A549 (cell line): ENCODE results near the gene SLC8A2. TPM values are rescaled to one million over a fixed set of nuclear protein-coding genes. Genes with fewer than 3 reads are reported as not detected.

Source experiments
- ATAC-seq, 2 experiments: fragments of 200-7000 bp in 1 of 2; fragments of >200 bp in 1 of 2; cut with Nextera tagmentation in 1 of 2; cut with Tn5 transposase in 1 of 2; 3 replicates each; pipeline versions ENCODE4 v1.8.0 to v1.9.1; 2018 to 2020; ENCODE audit warnings: mild to moderate bottlenecking in 1 of 2, moderate library complexity in 1 of 2
- CTCF ChIA-PET: fragments of 300-600 bp; sonication (Branson Sonifier 250); formaldehyde crosslinking; extraction: SDS; loops from one replicate; lab custom pipeline; 2021; ENCODE audit warnings: antibody characterized with exemption, inconsistent platforms; lab: Yijun Ruan, JAX
- POLR2A ChIA-PET: fragments of 350-600 bp; formaldehyde crosslinking; extraction: SDS; loops from one replicate; lab custom pipeline; 2021; ENCODE audit warnings: antibody characterized with exemption, inconsistent platforms; lab: Yijun Ruan, JAX
- DNase-seq, 2 experiments: peaks; one replicate each; pipeline versions ENCODE4 v3.0.0 to v3.0.0-alpha.2; 2011 to 2016; ENCODE audit warnings: low read depth in 1 of 2, low spot score in 1 of 2
- FAIRE-seq: peaks from 2 replicates; lab custom pipeline; 2011; peaks lifted over from hg19 to GRCh38; lab: Jason Lieb, UNC
- H3K27ac ChIP-seq, 2 experiments: fragments of >200 bp; sonication (Bioruptor Twin); formaldehyde crosslinking; 3 replicates each; pipeline ENCODE4 v1.5.1; 2016 to 2017
- H3K4me1 ChIP-seq: fragments of >200 bp; sonication (Bioruptor Twin); formaldehyde crosslinking; 3 replicates; pipeline ENCODE4 v1.6.1; 2016
- H3K4me2 ChIP-seq: fragments of >200 bp; sonication (Bioruptor Twin); formaldehyde crosslinking; 3 replicates; pipeline ENCODE4 v1.6.1; 2016
- H3K4me3 ChIP-seq: fragments of >200 bp; sonication (Bioruptor Twin); formaldehyde crosslinking; 3 replicates; pipeline ENCODE4 v1.5.1; 2016
- H3K9me3 ChIP-seq: fragments of >200 bp; sonication (Bioruptor Twin); formaldehyde crosslinking; 3 replicates; pipeline ENCODE4 v1.6.1; 2016
- CBX2 ChIP-seq: fragments of 200-600 bp; sonication (generic); IDR thresholded peaks from 2 replicates; pipeline ENCODE4 v1.6.1; 2016; ENCODE audit warnings: low read depth, mild to moderate bottlenecking, borderline replicate concordance
- CEBPB ChIP-seq, 2 experiments: fragments of >200 bp in 1 of 2; sonication (Bioruptor Twin) in 1 of 2; formaldehyde crosslinking in 1 of 2; IDR thresholded peaks; 2 replicates each; pipeline ENCODE4 v1.6.1; 2012 to 2016
- HEYL ChIP-seq: fragments of 250-450 bp; sonication (Bioruptor Pico); IDR thresholded peaks from 2 replicates; pipeline ENCODE4 v1.8.0; 2021; ENCODE audit warnings: mild to moderate bottlenecking, moderate library complexity
- HOXB5 ChIP-seq: fragments of 250-450 bp; sonication (Bioruptor Pico); IDR thresholded peaks from 2 replicates; pipeline ENCODE4 v1.5.0; 2020; ENCODE audit warnings: mild to moderate bottlenecking, moderate library complexity
- JUN ChIP-seq, 2 experiments: fragments of >200 bp; sonication (Bioruptor Twin); formaldehyde crosslinking; IDR thresholded peaks; 2 replicates in 1 of 2; 3 replicates in 1 of 2; pipeline ENCODE4 v1.6.1; 2016 to 2017
- KDM5A ChIP-seq: fragments of 200-600 bp; sonication (generic); IDR thresholded peaks from 2 replicates; pipeline ENCODE4 v1.6.1; 2016; ENCODE audit warnings: antibody characterized with exemption, mild to moderate bottlenecking
- MYC ChIP-seq: IDR thresholded peaks from 2 replicates; pipeline ENCODE4 v1.6.1; 2012; ENCODE audit warnings: mild to moderate bottlenecking, inconsistent platforms, low read length, improper control_type of control experiment, borderline replicate concordance
- NR3C1 ChIP-seq: fragments of >200 bp; sonication (Bioruptor Twin); formaldehyde crosslinking; IDR thresholded peaks from 3 replicates; pipeline ENCODE4 v1.6.1; 2017
- RAD21 ChIP-seq, 2 experiments: fragments of >200 bp in 1 of 2; sonication (Bioruptor Twin) in 1 of 2; formaldehyde crosslinking in 1 of 2; IDR thresholded peaks in 1 of 2; conservative IDR thresholded peaks in 1 of 2; 2 replicates in 1 of 2; 3 replicates in 1 of 2; pipeline ENCODE4 v1.6.1; 2012 to 2018; ENCODE audit warnings: inconsistent platforms in 1 of 2
- RARB ChIP-seq: fragments of 250-450 bp; sonication (Bioruptor Pico); IDR thresholded peaks from 2 replicates; pipeline ENCODE4 v1.8.0; 2021; ENCODE audit warnings: mild to moderate bottlenecking, moderate library complexity
- TP53 ChIP-seq: fragments of 250-450 bp; sonication (Bioruptor Pico); IDR thresholded peaks from 2 replicates; pipeline ENCODE4 v1.5.0; 2021; ENCODE audit warnings: mild to moderate bottlenecking, moderate library complexity
- ZC3H11A ChIP-seq: fragments of 450-650 bp; IDR thresholded peaks from 2 replicates; pipeline ENCODE4 v1.6.1; 2014; ENCODE audit warnings: antibody characterized with exemption, mild to moderate bottlenecking
- WGBS: methylation state at CpG from one replicate; pipeline ENCODE4 v1.1.6; 2017; ENCODE audit errors: missing lambda C conversion rate; 5-methylcytosine and 5-hydroxymethylcytosine counted together
- polyA plus RNA-seq, 4 experiments: library from polyadenylated mRNA; depleted of rRNA in 3 of 4; stranded (reverse); fragments of >200 nt; fragmentation: RNase III in 1 of 4; extraction: RNeasy Plus Mini Kit Qiagen cat#74134 plus additional on column Dnase treatment in 1 of 4; gene quantifications; 2 replicates in 3 of 4; 3 replicates in 1 of 4; pipeline ENCODE4 v1.2.3, GENCODE V29; 2011 to 2017
- TF ChIP-seq, protein P1 (sequence below): fragments of >200 bp; sonication (Bioruptor Twin); formaldehyde crosslinking; IDR thresholded peaks from 3 replicates; pipeline ENCODE4 v1.5.1; 2016
- TF ChIP-seq, protein P2 (sequence below): fragments of 450-650 bp; IDR thresholded peaks from 2 replicates; pipeline ENCODE4 v1.6.1; 2014; ENCODE audit warnings: antibody characterized with exemption
- TF ChIP-seq, protein P3 (sequence below): IDR thresholded peaks from 2 replicates; pipeline ENCODE4 v1.6.1; 2012
- TF ChIP-seq, protein P4 (sequence below): fragments of >200 bp; sonication (Bioruptor Twin); formaldehyde crosslinking; IDR thresholded peaks from 2 replicates; pipeline ENCODE4 v1.6.1; 2016
- TF ChIP-seq, protein P5 (sequence below): IDR thresholded peaks from 2 replicates; pipeline ENCODE4 v1.6.1; 2012; ENCODE audit warnings: low read depth, borderline replicate concordance
- TF ChIP-seq, protein P6 (sequence below): fragments of 150-350 bp; IDR thresholded peaks from 2 replicates; pipeline ENCODE4 v1.6.1; 2014; ENCODE audit warnings: low read depth, mild to moderate bottlenecking, low read length

SLC8A2 gene
- polyA plus RNA-seq, 2 of the 4 experiments (the other 2 are of a cell fraction) = 0.15 to 0.35 TPM

DNA sequence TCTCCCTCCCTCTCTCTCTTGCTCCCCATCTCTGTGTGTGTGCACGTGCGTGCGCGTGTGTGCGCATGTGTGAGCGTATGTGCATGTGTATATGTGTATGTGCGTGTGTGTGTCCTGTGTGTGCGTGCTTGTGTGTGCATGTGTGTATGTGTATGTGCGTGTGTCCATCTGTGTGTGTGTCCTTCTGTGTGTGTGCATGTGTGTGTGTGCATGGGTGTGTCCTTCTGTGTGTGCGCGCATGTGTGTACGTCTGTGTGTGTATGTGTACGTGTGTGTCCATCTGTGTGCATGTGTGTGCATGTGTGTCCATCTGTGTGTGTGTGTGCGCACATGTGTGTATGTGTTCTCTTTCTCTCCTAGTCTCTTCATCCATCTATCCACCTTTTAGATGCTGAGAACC, 12.2 kb downstream of the SLC8A2 start:
- TF ChIP-seq CEBPB (IDR thresholded peaks at IDR 0.05) (no peak), JUN (IDR thresholded peaks at IDR 0.05) (no peak)
- TF ChIP-seq, protein P1, sequence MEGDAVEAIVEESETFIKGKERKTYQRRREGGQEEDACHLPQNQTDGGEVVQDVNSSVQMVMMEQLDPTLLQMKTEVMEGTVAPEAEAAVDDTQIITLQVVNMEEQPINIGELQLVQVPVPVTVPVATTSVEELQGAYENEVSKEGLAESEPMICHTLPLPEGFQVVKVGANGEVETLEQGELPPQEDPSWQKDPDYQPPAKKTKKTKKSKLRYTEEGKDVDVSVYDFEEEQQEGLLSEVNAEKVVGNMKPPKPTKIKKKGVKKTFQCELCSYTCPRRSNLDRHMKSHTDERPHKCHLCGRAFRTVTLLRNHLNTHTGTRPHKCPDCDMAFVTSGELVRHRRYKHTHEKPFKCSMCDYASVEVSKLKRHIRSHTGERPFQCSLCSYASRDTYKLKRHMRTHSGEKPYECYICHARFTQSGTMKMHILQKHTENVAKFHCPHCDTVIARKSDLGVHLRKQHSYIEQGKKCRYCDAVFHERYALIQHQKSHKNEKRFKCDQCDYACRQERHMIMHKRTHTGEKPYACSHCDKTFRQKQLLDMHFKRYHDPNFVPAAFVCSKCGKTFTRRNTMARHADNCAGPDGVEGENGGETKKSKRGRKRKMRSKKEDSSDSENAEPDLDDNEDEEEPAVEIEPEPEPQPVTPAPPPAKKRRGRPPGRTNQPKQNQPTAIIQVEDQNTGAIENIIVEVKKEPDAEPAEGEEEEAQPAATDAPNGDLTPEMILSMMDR = no peak
- TF ChIP-seq, protein P2, sequence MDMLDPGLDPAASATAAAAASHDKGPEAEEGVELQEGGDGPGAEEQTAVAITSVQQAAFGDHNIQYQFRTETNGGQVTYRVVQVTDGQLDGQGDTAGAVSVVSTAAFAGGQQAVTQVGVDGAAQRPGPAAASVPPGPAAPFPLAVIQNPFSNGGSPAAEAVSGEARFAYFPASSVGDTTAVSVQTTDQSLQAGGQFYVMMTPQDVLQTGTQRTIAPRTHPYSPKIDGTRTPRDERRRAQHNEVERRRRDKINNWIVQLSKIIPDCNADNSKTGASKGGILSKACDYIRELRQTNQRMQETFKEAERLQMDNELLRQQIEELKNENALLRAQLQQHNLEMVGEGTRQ = no peak
- TF ChIP-seq, all 56 proteins: peak for 0
- Histone ChIP-seq H3K9me3 (peaks cover 24% of the 10 kb centered on the region), H3K4me2 (no peak overlapping the region), H3K4me1 (no peaks in the 10 kb centered on the region), H3K4me3 (no peak overlapping the region), H3K27ac (no peak overlapping the region)
- ChIA-PET CTCF (interaction anchor here (2.0 to 3.0 kb wide), 2 partner anchors 23 to 240 kb away, joined by 7 to 10 read pairs; no protein-coding TSS in a partner anchor), POLR2A (no interaction called here)
- ATAC-seq (no peak), FAIRE-seq (no peak), DNase-seq (no peak)
- WGBS = 77% methylated on average over 14 of the region's 14 CpGs

DNA sequence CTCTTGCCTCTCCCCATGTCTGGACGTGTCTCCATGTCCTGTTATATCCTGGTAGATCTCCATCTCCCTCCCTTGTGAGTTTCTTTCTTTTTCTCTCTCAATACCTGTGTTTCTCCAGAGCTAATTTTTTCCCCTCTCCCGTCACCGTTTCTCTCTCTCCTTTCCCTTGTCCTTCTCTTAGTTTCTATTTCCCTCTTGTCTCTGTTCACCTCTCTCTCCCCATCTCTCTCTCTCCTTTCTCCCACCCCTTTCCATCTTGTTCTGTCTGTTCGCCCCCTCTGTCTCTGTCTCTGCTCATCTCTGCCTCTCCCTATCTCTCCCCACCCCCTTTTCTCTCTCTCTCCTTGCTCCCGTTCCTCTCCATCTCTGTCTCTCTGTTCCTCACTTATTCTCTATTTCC, 13.0 kb downstream of the SLC8A2 start:
- 3% methylated on average over 5 of the region's 5 CpGs for WGBS
- H3K4me3 ChIP-seq = no peak overlapping the region
- peak in 1 of 2 experiments; percentile 12; a peak in 1 of 6 replicates for ATAC-seq
- no peak for FAIRE-seq
- TF ChIP-seq, protein P3, sequence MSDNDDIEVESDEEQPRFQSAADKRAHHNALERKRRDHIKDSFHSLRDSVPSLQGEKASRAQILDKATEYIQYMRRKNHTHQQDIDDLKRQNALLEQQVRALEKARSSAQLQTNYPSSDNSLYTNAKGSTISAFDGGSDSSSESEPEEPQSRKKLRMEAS = no peak
- no peak for TF ChIP-seq RARB (CRISPR knock-in tag)
- TF ChIP-seq, protein P4, sequence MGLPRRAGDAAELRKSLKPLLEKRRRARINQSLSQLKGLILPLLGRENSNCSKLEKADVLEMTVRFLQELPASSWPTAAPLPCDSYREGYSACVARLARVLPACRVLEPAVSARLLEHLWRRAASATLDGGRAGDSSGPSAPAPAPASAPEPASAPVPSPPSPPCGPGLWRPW = no peak
- TF ChIP-seq NR3C1 = no peak
- TF ChIP-seq, protein P5, sequence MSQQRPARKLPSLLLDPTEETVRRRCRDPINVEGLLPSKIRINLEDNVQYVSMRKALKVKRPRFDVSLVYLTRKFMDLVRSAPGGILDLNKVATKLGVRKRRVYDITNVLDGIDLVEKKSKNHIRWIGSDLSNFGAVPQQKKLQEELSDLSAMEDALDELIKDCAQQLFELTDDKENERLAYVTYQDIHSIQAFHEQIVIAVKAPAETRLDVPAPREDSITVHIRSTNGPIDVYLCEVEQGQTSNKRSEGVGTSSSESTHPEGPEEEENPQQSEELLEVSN = no peak
- TF ChIP-seq HEYL (CRISPR knock-in tag) = no peak
- TF ChIP-seq TP53 (CRISPR knock-in tag) = no peak
- no peak for TF ChIP-seq RAD21 (conservative IDR thresholded peaks at IDR 0.05 in 1 of 2, IDR thresholded peaks at IDR 0.05 in 1 of 2)
- no peak for TF ChIP-seq HOXB5
- TF ChIP-seq, protein P6, sequence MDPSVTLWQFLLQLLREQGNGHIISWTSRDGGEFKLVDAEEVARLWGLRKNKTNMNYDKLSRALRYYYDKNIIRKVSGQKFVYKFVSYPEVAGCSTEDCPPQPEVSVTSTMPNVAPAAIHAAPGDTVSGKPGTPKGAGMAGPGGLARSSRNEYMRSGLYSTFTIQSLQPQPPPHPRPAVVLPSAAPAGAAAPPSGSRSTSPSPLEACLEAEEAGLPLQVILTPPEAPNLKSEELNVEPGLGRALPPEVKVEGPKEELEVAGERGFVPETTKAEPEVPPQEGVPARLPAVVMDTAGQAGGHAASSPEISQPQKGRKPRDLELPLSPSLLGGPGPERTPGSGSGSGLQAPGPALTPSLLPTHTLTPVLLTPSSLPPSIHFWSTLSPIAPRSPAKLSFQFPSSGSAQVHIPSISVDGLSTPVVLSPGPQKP = no peak
- TF ChIP-seq CBX2 = no peak
- TF ChIP-seq ZC3H11A = no peak
- no peak for TF ChIP-seq CEBPB (IDR thresholded peaks at IDR 0.05)
- no peak for TF ChIP-seq MYC
- TF ChIP-seq KDM5A = no peak
- TF ChIP-seq JUN (IDR thresholded peaks at IDR 0.05) = no peak
- H3K4me2 ChIP-seq = peak overlapping the region; percentile 36
- ChIA-PET POLR2A (interaction anchor here (0.7 kb wide), 1 partner anchor 206 kb away, joined by 5 read pairs; no protein-coding TSS in a partner anchor), CTCF (interaction anchor here (0.6 to 3.0 kb wide), 4 partner anchors 10 to 245 kb away, joined by 3 to 10 read pairs (median 7); no protein-coding TSS in a partner anchor)
- H3K27ac ChIP-seq = no peak overlapping the region
- H3K9me3 ChIP-seq = peaks cover 24% of the 10 kb centered on the region
- no peak for DNase-seq
- no peaks in the 10 kb centered on the region for H3K4me1 ChIP-seq
